Trophoblast cell (in vitro differentiated cells and primary cell): ENCODE results near the gene ATF7IP.
A peak's percentile ranks its signal among the peaks of the same experiment; 100 is the strongest.

Source experiments
- DNase-seq, 2 donors: peaks; one replicate each; pipeline ENCODE4 v3.0.0-alpha.2; 2016
- H2AFZ ChIP-seq: 2 replicates; pipeline ENCODE4 v1.6.1; 2013; ENCODE audit warnings: low read length, moderate library complexity, mild to moderate bottlenecking; ENCODE audit not compliant: insufficient read depth, poor library complexity
- H2AK5ac ChIP-seq: 2 replicates; pipeline ENCODE4 v1.6.1; 2013; ENCODE audit warnings: mild to moderate bottlenecking, low read length
- H2BK120ac ChIP-seq: 2 replicates; pipeline ENCODE4 v1.6.1; 2013; ENCODE audit warnings: low read length, mild to moderate bottlenecking, moderate library complexity; ENCODE audit not compliant: insufficient read depth, poor library complexity
- H2BK12ac ChIP-seq: 2 replicates; pipeline ENCODE4 v1.6.1; 2013; ENCODE audit warnings: mild to moderate bottlenecking, low read length, moderate library complexity
- H2BK5ac ChIP-seq: 2 replicates; pipeline ENCODE4 v1.6.1; 2013; ENCODE audit warnings: low read length, low read depth, moderate library complexity, mild to moderate bottlenecking; ENCODE audit not compliant: poor library complexity
- H3K14ac ChIP-seq: 2 replicates; pipeline ENCODE4 v1.6.1; 2013; ENCODE audit warnings: mild to moderate bottlenecking, low read length
- H3K18ac ChIP-seq: 2 replicates; pipeline ENCODE4 v1.6.1; 2013; ENCODE audit warnings: mild to moderate bottlenecking, low read length
- H3K23ac ChIP-seq: 2 replicates; pipeline ENCODE4 v1.6.1; 2013; ENCODE audit warnings: low read length
- H3K27ac ChIP-seq: 2 replicates; pipeline ENCODE4 v1.5.1; 2013; ENCODE audit warnings: low read depth, mild to moderate bottlenecking, inconsistent platforms, low read length, moderate library complexity
- H3K27me3 ChIP-seq: 2 replicates; pipeline ENCODE4 v1.6.1; 2013; ENCODE audit warnings: inconsistent platforms, mild to moderate bottlenecking, low read length, moderate library complexity; ENCODE audit not compliant: insufficient read depth
- H3K36me3 ChIP-seq, 2 experiments: 1 replicate in 1 of 2; 2 replicates in 1 of 2; pipeline ENCODE4 v1.6.1; 2013; ENCODE audit warnings: low read length in 2 of 2, mild to moderate bottlenecking in 2 of 2, moderate library complexity in 1 of 2; ENCODE audit not compliant: insufficient read depth in 2 of 2, control insufficient read depth in 1 of 2
- H3K4ac ChIP-seq: 2 replicates; pipeline ENCODE4 v1.6.1; 2013; ENCODE audit warnings: low read depth, mild to moderate bottlenecking, low read length, moderate library complexity
- H3K4me1 ChIP-seq, 2 experiments: 1 replicate in 1 of 2; 2 replicates in 1 of 2; pipeline ENCODE4 v1.6.1; 2013; ENCODE audit warnings: low read length in 2 of 2, mild to moderate bottlenecking in 2 of 2, moderate library complexity in 1 of 2; ENCODE audit not compliant: insufficient read depth in 2 of 2, control insufficient read depth in 1 of 2
- H3K4me2 ChIP-seq: 2 replicates; pipeline ENCODE4 v1.6.1; 2013; ENCODE audit warnings: inconsistent platforms, mild to moderate bottlenecking, low read length, moderate library complexity
- H3K4me3 ChIP-seq: 2 replicates; pipeline ENCODE4 v1.5.1; 2013; ENCODE audit warnings: mild to moderate bottlenecking, low read depth, low read length, inconsistent platforms
- H3K79me1 ChIP-seq: one replicate; pipeline ENCODE4 v1.6.1; 2013; ENCODE audit warnings: low read length
- H3K79me2 ChIP-seq: 2 replicates; pipeline ENCODE4 v1.6.1; 2013; ENCODE audit warnings: low read length, mild to moderate bottlenecking; ENCODE audit not compliant: control insufficient read depth, insufficient read depth, poor library complexity
- H3K9ac ChIP-seq: 2 replicates; pipeline ENCODE4 v1.6.1; 2013; ENCODE audit warnings: mild to moderate bottlenecking, low read length
- H3K9me3 ChIP-seq: 2 replicates; pipeline ENCODE4 v1.6.1; 2013; ENCODE audit warnings: low read depth, mild to moderate bottlenecking, control low read depth, inconsistent platforms, low read length; ENCODE audit not compliant: insufficient read depth
- H4K12ac ChIP-seq: 2 replicates; pipeline ENCODE4 v1.6.1; 2013; ENCODE audit warnings: low read depth, mild to moderate bottlenecking, low read length, moderate library complexity
- H4K8ac ChIP-seq: 2 replicates; pipeline ENCODE4 v1.6.1; 2013; ENCODE audit warnings: low read depth, mild to moderate bottlenecking, low read length, moderate library complexity
- H4K91ac ChIP-seq: one replicate; pipeline ENCODE4 v1.6.1; 2013; ENCODE audit warnings: low read depth, mild to moderate bottlenecking, low read length, moderate library complexity
- WGBS: extraction: QIAGEN DNeasy Blood & Tissue Kit; methylation state at CpG from one replicate; pipeline ENCODE4 v1.1.7; 2013; ENCODE audit warnings: missing lambda C conversion rate; ENCODE audit not compliant: insufficient read length, insufficient coverage; ENCODE audit errors: extremely low coverage; 5-methylcytosine and 5-hydroxymethylcytosine counted together

Gene ATF7IP

GRCh38 chr12:14452336-14452735 is 86.9 kb downstream of the ATF7IP start:
- H3K14ac ChIP-seq: no peak overlapping the region
- H4K8ac ChIP-seq: no peak overlapping the region
- no peaks in the 10 kb centered on the region for H3K79me1 ChIP-seq
- H3K9me3 ChIP-seq: no peaks in the 10 kb centered on the region
- no peak overlapping the region for H3K18ac ChIP-seq
- H3K79me2 ChIP-seq: no peaks in the 10 kb centered on the region
- H3K23ac ChIP-seq: no peak overlapping the region
- H2BK120ac ChIP-seq: no peak overlapping the region
- H3K4me1 ChIP-seq: peaks cover 0 to 3% of the 10 kb centered on the region in 2 experiments
- no CpG with 5 or more reads among the region's 4 CpGs for WGBS
- no peak for DNase-seq
- H3K4ac ChIP-seq: no peak overlapping the region
- no peak overlapping the region for H2AK5ac ChIP-seq
- H4K12ac ChIP-seq: no peak overlapping the region
- H3K4me3 ChIP-seq: no peak overlapping the region
- no peak overlapping the region for H2BK12ac ChIP-seq
- peaks cover 6 to 13% of the 10 kb centered on the region in 2 experiments for H3K36me3 ChIP-seq
- H2BK5ac ChIP-seq: no peak overlapping the region
- H3K27ac ChIP-seq: no peak overlapping the region
- no peak overlapping the region for H3K9ac ChIP-seq
- no peak overlapping the region for H2AFZ ChIP-seq
- H3K27me3 ChIP-seq: no peaks in the 10 kb centered on the region
- no peak overlapping the region for H4K91ac ChIP-seq
- no peak overlapping the region for H3K4me2 ChIP-seq

- Histone ChIP-seq H3K14ac (no peak overlapping the region), H3K4me2 (no peak overlapping the region), H3K27ac (no peak overlapping the region), H3K18ac (no peak overlapping the region), H4K12ac (no peak overlapping the region), H3K9ac (no peak overlapping the region), H3K23ac (no peak overlapping the region), H3K4me1 (peaks cover 0 to 3% of the 10 kb centered on the region in 2 experiments), H3K27me3 (no peaks in the 10 kb centered on the region), H3K79me2 (no peaks in the 10 kb centered on the region), H3K79me1 (no peaks in the 10 kb centered on the region), H4K8ac (no peak overlapping the region), H2AFZ (no peak overlapping the region), H2BK120ac (no peak overlapping the region), H3K36me3 (peaks cover 9 to 14% of the 10 kb centered on the region in 2 experiments), H2BK5ac (no peak overlapping the region), H4K91ac (no peak overlapping the region), H2AK5ac (no peak overlapping the region), H2BK12ac (no peak overlapping the region), H3K4me3 (no peak overlapping the region), H3K4ac (no peak overlapping the region), H3K9me3 (no peaks in the 10 kb centered on the region)
- WGBS: no CpG with 5 or more reads among the region's 1 CpG
- peak; percentile 1 to 59 for DNase-seq
Observed at GRCh38 chr12:14452865-14453264, 87.4 kb downstream of the ATF7IP start.

- H3K36me3 ChIP-seq: peaks cover 12 to 18% of the 10 kb centered on the region in 2 experiments
- H3K18ac ChIP-seq: no peak overlapping the region
- no peaks in the 10 kb centered on the region for H3K79me1 ChIP-seq
- H2AK5ac ChIP-seq: no peak overlapping the region
- H3K27me3 ChIP-seq: no peaks in the 10 kb centered on the region
- WGBS: no CpG with 5 or more reads among the region's 2 CpGs
- peaks cover 0 to 3% of the 10 kb centered on the region in 2 experiments for H3K4me1 ChIP-seq
- H3K4me2 ChIP-seq: no peak overlapping the region
- no peak overlapping the region for H3K4me3 ChIP-seq
- H3K79me2 ChIP-seq: no peaks in the 10 kb centered on the region
- H2AFZ ChIP-seq: no peak overlapping the region
- no peak overlapping the region for H2BK120ac ChIP-seq
- H4K8ac ChIP-seq: no peak overlapping the region
- H3K9me3 ChIP-seq: no peaks in the 10 kb centered on the region
- H3K14ac ChIP-seq: no peak overlapping the region
- no peak overlapping the region for H3K27ac ChIP-seq
- peak; percentile 19 to 54 for DNase-seq
- no peak overlapping the region for H4K12ac ChIP-seq
- no peak overlapping the region for H4K91ac ChIP-seq
- H3K9ac ChIP-seq: no peak overlapping the region
- peak overlapping the region; percentile 16 for H2BK5ac ChIP-seq
- no peak overlapping the region for H2BK12ac ChIP-seq
- H3K23ac ChIP-seq: no peak overlapping the region
- no peak overlapping the region for H3K4ac ChIP-seq
Observed at GRCh38 chr12:14454098-14454907, 88.8 kb downstream of the ATF7IP start.

GRCh38 chr12:14460212-14460841 is 94.8 kb downstream of the ATF7IP start:
- Histone ChIP-seq H3K14ac (no peak overlapping the region), H3K79me2 (no peaks in the 10 kb centered on the region), H3K4ac (no peak overlapping the region), H4K8ac (no peak overlapping the region), H3K23ac (no peak overlapping the region), H2AK5ac (no peak overlapping the region), H3K27ac (no peak overlapping the region), H3K9ac (no peak overlapping the region), H3K27me3 (no peaks in the 10 kb centered on the region), H4K12ac (no peak overlapping the region), H3K4me2 (no peak overlapping the region), H3K79me1 (no peaks in the 10 kb centered on the region), H2AFZ (no peak overlapping the region), H3K4me1 (no peaks in the 10 kb centered on the region), H3K4me3 (no peak overlapping the region), H2BK120ac (no peak overlapping the region), H3K36me3 (peaks cover 19 to 21% of the 10 kb centered on the region in 2 experiments), H3K18ac (peak overlapping the region; percentile 75), H4K91ac (no peak overlapping the region), H3K9me3 (no peaks in the 10 kb centered on the region), H2BK5ac (peak overlapping the region; percentile 31), H2BK12ac (no peak overlapping the region)
- DNase-seq: no peak
- no CpG with 5 or more reads among the region's 5 CpGs for WGBS
